Measurements from ENCODE around the gene MAP4K4. TPM values are rescaled to one million over a fixed set of nuclear protein-coding genes. Genes with fewer than 3 reads are reported as not detected.
A peak's percentile ranks its signal among the peaks of the same experiment; 100 is the strongest.

Gene MAP4K4
- polyA plus RNA-seq, 3 donors, result 5.3 to 66.9 (median 8.7) TPM

DNA sequence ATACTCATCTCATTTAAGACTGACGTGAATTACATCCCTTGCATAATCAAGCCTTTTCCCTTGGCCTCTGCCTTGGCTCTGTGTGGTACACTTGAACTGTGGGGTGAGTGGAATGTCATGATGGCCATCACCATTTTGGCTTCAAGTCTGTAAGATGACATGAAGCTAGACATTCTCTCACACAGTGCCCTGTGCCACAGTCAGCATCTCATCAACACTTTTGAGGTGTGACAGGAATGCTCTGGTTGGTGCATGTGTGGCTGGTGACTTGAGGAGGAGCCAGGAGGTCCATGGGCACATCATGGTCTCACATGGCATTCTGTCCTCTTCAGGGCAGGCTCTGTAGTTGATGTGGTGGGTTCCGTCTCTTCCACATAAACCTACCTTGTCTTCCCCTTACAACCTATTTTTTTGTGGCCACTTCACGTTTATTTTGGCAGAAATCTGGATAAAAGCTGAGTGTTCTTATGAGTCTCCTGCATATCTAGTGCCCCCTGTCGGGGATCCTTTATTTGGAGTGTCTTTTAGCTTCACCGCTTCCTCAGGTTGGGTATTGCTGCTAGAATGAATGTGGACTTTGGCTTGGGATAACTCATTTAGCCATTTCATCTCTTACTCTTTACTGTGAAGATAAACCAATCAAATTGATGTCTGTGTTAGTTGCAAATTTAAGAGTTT is 28.1 kb downstream of the MAP4K4 start:
- peaks cover 0 to 3% (median 0%) of the 10 kb centered on the region in 3 donors for H3K27me3 Mint-ChIP-seq (ENCODE audit: low read depth in 3 of 3)
- Histone ChIP-seq H3K79me2 (ENCODE audit: insufficient read depth, low read length) (peaks cover 98% of the 10 kb centered on the region), H3K27ac (ENCODE audit: low read depth in 1 of 2, low read length in 2 of 2) (no peak overlapping the region), H3K4me1 (ENCODE audit: control insufficient read depth in 1 of 2, insufficient read depth in 2 of 2, low read length in 2 of 2) (peaks cover 53 to 83% of the 10 kb centered on the region in 2 donors), H2AFZ (ENCODE audit: insufficient read depth, low read depth, low read length, poor library complexity, severe bottlenecking) (no peak overlapping the region), H3K4me2 (replicated peaks; ENCODE audit: extremely low read depth, low read length, poor library complexity, severe bottlenecking) (no peak overlapping the region), H3K27me3 (ENCODE audit: control insufficient read depth in 2 of 2, insufficient read depth in 2 of 2, low read length in 2 of 2) (no peaks in the 10 kb centered on the region), H3K9me3 (replicated peaks in 1 of 2; ENCODE audit: control insufficient read depth in 1 of 2, insufficient read depth in 1 of 2, low read length in 2 of 2) (no peaks in the 10 kb centered on the region), H4K20me1 (ENCODE audit: insufficient read depth, low read length) (peaks cover 81% of the 10 kb centered on the region), H3K4me3 (replicated peaks in 1 of 3; ENCODE audit: low read depth in 2 of 3, low read length in 3 of 3) (no peak overlapping the region), H3K9ac (ENCODE audit: insufficient read depth, low read length, poor library complexity, severe bottlenecking) (no peak overlapping the region), H3K36me3 (replicated peaks in 1 of 2; ENCODE audit: control insufficient read depth in 1 of 2, insufficient read depth in 2 of 2, low read length in 2 of 2) (no peaks in the 10 kb centered on the region)
- peaks cover 0 to 2% (median 0%) of the 10 kb centered on the region in 7 donors for H3K9me3 Mint-ChIP-seq
- H3K36me3 Mint-ChIP-seq, result peaks cover 8 to 14% of the 10 kb centered on the region in 2 donors
- peak; percentile 41 for TF ChIP-seq CTCF (IDR thresholded peaks at IDR 0.05)
- peak overlapping the region in 3 of 7 donors; percentile 25 to 77 (median 68) for H3K27ac Mint-ChIP-seq
- peaks cover 90% of the 10 kb centered on the region for H3K4me1 Mint-ChIP-seq
- no CpG with 5 or more reads among the region's 5 CpGs for WGBS (ENCODE audit: insufficient coverage)
- intact Hi-C loops (cut with micrococcal nuclease), result no loop called here
- no peak overlapping the region for H3K4me3 Mint-ChIP-seq
- peak in 1 of 3 donors; percentile 29 for DNase-seq

- intact Hi-C loops (cut with micrococcal nuclease), result no loop called here
- H3K4me1 ChIP-seq (ENCODE audit: control insufficient read depth in 1 of 2, insufficient read depth in 2 of 2, low read length in 2 of 2), result peaks cover 40 to 72% of the 10 kb centered on the region in 2 donors
- H3K27me3 ChIP-seq (ENCODE audit: control insufficient read depth in 2 of 2, insufficient read depth in 2 of 2, low read length in 2 of 2), result no peaks in the 10 kb centered on the region
- H2AFZ ChIP-seq (ENCODE audit: insufficient read depth, low read depth, low read length, poor library complexity, severe bottlenecking), result no peak overlapping the region
- H3K4me2 ChIP-seq (replicated peaks; ENCODE audit: extremely low read depth, low read length, poor library complexity, severe bottlenecking), result no peak overlapping the region
- DNase-seq, result no peak
- Mint-ChIP-seq H3K9me3 (no peaks in the 10 kb centered on the region), H3K36me3 (peaks cover 4 to 17% of the 10 kb centered on the region in 2 donors), H3K27ac (peak overlapping the region in 6 of 7 donors; percentile 11 to 82 (median 62)), H3K27me3 (ENCODE audit: low read depth in 3 of 3) (peaks cover 0 to 3% (median 0%) of the 10 kb centered on the region in 3 donors), H3K4me3 (no peak overlapping the region), H3K4me1 (peaks cover 83% of the 10 kb centered on the region)
- no peaks in the 10 kb centered on the region for H3K9me3 ChIP-seq (replicated peaks in 1 of 2; ENCODE audit: control insufficient read depth in 1 of 2, insufficient read depth in 1 of 2, low read length in 2 of 2)
- H3K27ac ChIP-seq (ENCODE audit: low read depth in 1 of 2, low read length in 2 of 2), result peak overlapping the region; percentile 13 to 14
- H4K20me1 ChIP-seq (ENCODE audit: insufficient read depth, low read length), result peaks cover 100% of the 10 kb centered on the region
- no peak overlapping the region for H3K4me3 ChIP-seq (replicated peaks in 1 of 3; ENCODE audit: low read depth in 2 of 3, low read length in 3 of 3)
- H3K9ac ChIP-seq (ENCODE audit: insufficient read depth, low read length, poor library complexity, severe bottlenecking), result no peak overlapping the region
- no CpG with 5 or more reads among the region's 1 CpG for WGBS (ENCODE audit: insufficient coverage)
- no peak for TF ChIP-seq CTCF (IDR thresholded peaks at IDR 0.05)
- H3K79me2 ChIP-seq (ENCODE audit: insufficient read depth, low read length), result peaks cover 100% of the 10 kb centered on the region
- H3K36me3 ChIP-seq (replicated peaks in 1 of 2; ENCODE audit: control insufficient read depth in 1 of 2, insufficient read depth in 2 of 2, low read length in 2 of 2), result no peaks in the 10 kb centered on the region
These were observed 31.4 kb downstream of the MAP4K4 start for GRCh38 chr2:101728865-101729264.
